Esophagus squamous epithelium (tissue), 5 donors: ENCODE data around the gene CHTOP. TPM values are rescaled to one million over a fixed set of nuclear protein-coding genes. Genes with fewer than 3 reads are reported as not detected.
A peak's percentile ranks its signal among the peaks of the same experiment; 100 is the strongest.

Experiments used
- DNase-seq: peaks from one replicate; lab custom pipeline; 2025; lab: John Stamatoyannopoulos, UW
- H3K27ac ChIP-seq, 4 donors: fragments of 200-600 bp; sonication (generic); one replicate each; pipeline ENCODE4 v1.5.1; 2016 to 2019; ENCODE audit warnings: mild to moderate bottlenecking in 1 of 4
- H3K27me3 ChIP-seq, 4 donors: fragments of 200-600 bp; sonication (generic); 1 replicate in 3 of 4; 2 replicates in 1 of 4; pipeline versions ENCODE4 v1.5.1 to v1.6.0; 2017 to 2021; ENCODE audit warnings: antibody characterized with exemption in 1 of 4
- H3K36me3 ChIP-seq, 3 donors: fragments of 200-600 bp; sonication (generic); one replicate each; pipeline ENCODE4 v1.5.1; 2016 to 2019
- H3K4me1 ChIP-seq, 3 donors: fragments of 200-600 bp; sonication (generic); one replicate each; pipeline ENCODE4 v1.5.1; 2017 to 2019
- H3K4me3 ChIP-seq, 4 donors: fragments of 200-600 bp; sonication (generic); 1 replicate in 3 of 4; 2 replicates in 1 of 4; pipeline ENCODE4 v1.5.1; 2016 to 2019; ENCODE audit warnings: mild to moderate bottlenecking in 2 of 4, moderate library complexity in 1 of 4
- H3K9me3 ChIP-seq, 3 donors: fragments of 200-600 bp; sonication (generic); one replicate each; pipeline ENCODE4 v1.5.1; 2016 to 2019
- CTCF ChIP-seq, 6 experiments: fragments of 450-650 bp in 4 of 6; fragments of 200-600 bp in 2 of 6; sonication (generic) in 2 of 6; IDR thresholded peaks; one replicate each; pipeline ENCODE4 v1.5.1; 2016 to 2019; ENCODE audit warnings: antibody characterized with exemption in 6 of 6, mild to moderate bottlenecking in 4 of 6, moderate library complexity in 4 of 6
- POLR2A ChIP-seq, 4 donors: fragments of 450-650 bp; IDR thresholded peaks; one replicate each; pipeline ENCODE4 v1.6.1; 2017; ENCODE audit warnings: antibody characterized with exemption in 4 of 4, mild to moderate bottlenecking in 4 of 4, moderate library complexity in 3 of 4
- WGBS, 2 donors: methylation state at CpG; one replicate each; pipeline ENCODE4 v1.1.5; 2018; 5-methylcytosine and 5-hydroxymethylcytosine counted together
- intact Hi-C: fragments of 100-400 bp; cut with DNase I; formaldehyde crosslinking; loops from one replicate; pipeline ENCODE4 v1.15.0; 2022
- total RNA-seq, 4 donors: library from RNA; depleted of rRNA; stranded (reverse); fragments of >200 nt; gene quantifications; one replicate each; pipeline ENCODE4 v1.1.0, GENCODE V29; 2016
- donor health status: DM: yes; HTN: yes; CAD: no.

Gene CHTOP
- total RNA-seq, 4 donors from 2014 or later, result 35.0 to 58.9 (median 47.3) TPM

GRCh38 chr1:153623101-153623500 is 10.8 kb upstream of the CHTOP start:
- Histone ChIP-seq H3K27ac (no peak overlapping the region), H3K4me1 (peaks cover 16 to 48% (median 22%) of the 10 kb centered on the region in 3 donors), H3K36me3 (peaks cover 0 to 51% (median 4%) of the 10 kb centered on the region in 3 donors), H3K27me3 (no peaks in the 10 kb centered on the region), H3K4me3 (no peak overlapping the region), H3K9me3 (no peaks in the 10 kb centered on the region)
- TF ChIP-seq CTCF (IDR thresholded peaks at IDR 0.05) (no peak), POLR2A (IDR thresholded peaks at IDR 0.05) (no peak)
- WGBS, 2 donors, result 68 to 84% methylated on average over 7 of the region's 7 CpGs
- intact Hi-C loops, result no loop called here
- DNase-seq, result no peak

GRCh38 chr1:153624965-153625611 is 8.8 kb upstream of the CHTOP start:
- Histone ChIP-seq H3K4me1 (peaks cover 20 to 42% (median 21%) of the 10 kb centered on the region in 3 donors), H3K4me3 (no peak overlapping the region), H3K9me3 (no peaks in the 10 kb centered on the region), H3K27ac (peak overlapping the region in 1 of 4 donors; percentile 91), H3K27me3 (no peaks in the 10 kb centered on the region), H3K36me3 (peaks cover 0 to 36% (median 3%) of the 10 kb centered on the region in 3 donors)
- TF ChIP-seq POLR2A (IDR thresholded peaks at IDR 0.05), result no peak
- no peak for TF ChIP-seq CTCF (IDR thresholded peaks at IDR 0.05)
- WGBS, 2 donors, result 90 to 93% methylated on average over 9 to 10 of the region's 10 CpGs
- DNase-seq, result no peak
- intact Hi-C loops, result no loop called here

GRCh38 chr1:153626477-153626903 is 7.4 kb upstream of the CHTOP start:
- no peak for DNase-seq
- Histone ChIP-seq H3K36me3 (peaks cover 0 to 29% (median 0%) of the 10 kb centered on the region in 3 donors), H3K4me1 (peaks cover 20 to 44% (median 21%) of the 10 kb centered on the region in 3 donors), H3K4me3 (peak overlapping the region; percentile 34 to 73 (median 54)), H3K9me3 (no peaks in the 10 kb centered on the region), H3K27me3 (no peaks in the 10 kb centered on the region), H3K27ac (peak overlapping the region; percentile 83 to 96 (median 88))
- no peak for TF ChIP-seq CTCF (IDR thresholded peaks at IDR 0.05)
- no peak for TF ChIP-seq POLR2A (IDR thresholded peaks at IDR 0.05)
- 31 to 42% methylated on average over 2 to 3 of the region's 3 CpGs for WGBS, 2 donors
- intact Hi-C loops, result no loop called here

- 12 to 23% methylated on average over 16 to 20 of the region's 28 CpGs for WGBS, 2 donors
- Histone ChIP-seq H3K4me1 (peaks cover 20 to 44% (median 21%) of the 10 kb centered on the region in 3 donors), H3K36me3 (peaks cover 0 to 25% (median 0%) of the 10 kb centered on the region in 3 donors), H3K27ac (peak within 1 kb of the TSS; percentile 83 to 96 (median 88)), H3K9me3 (no peaks in the 10 kb centered on the region), H3K4me3 (peak within 1 kb of the TSS; percentile 34 to 73 (median 54)), H3K27me3 (no peaks in the 10 kb centered on the region)
- intact Hi-C loops, result no loop called here
- TF ChIP-seq CTCF (IDR thresholded peaks at IDR 0.05) (peak in 4 of 6 experiments; percentile 36 to 68 (median 43)), POLR2A (IDR thresholded peaks at IDR 0.05) (peak in 2 of 4 donors; percentile 31 to 57)
- no peak for DNase-seq
Measured at GRCh38 chr1:153626904-153627714, 6.8 kb upstream of the CHTOP start, which contains the start of gene S100A13. Gene S100A13, minus strand, starts transcription at chr1:153627505. Its CDS starts 1,033 bp downstream, at chr1:153626472.
